ENCODE results near the gene LTA. TPM values are rescaled to one million over a fixed set of nuclear protein-coding genes. Genes with fewer than 3 reads are reported as not detected.

Gene LTA
- total RNA-seq = 100 to 1,000 TPM; 839 to 854 TPM
- 23.3 TPM for polyA plus RNA-seq

- H3K4me1 Mint-ChIP-seq = peaks cover 92 to 100% (median 99%) of the 10 kb centered on the region in 3 donors
- ChIA-PET CTCF (interaction anchor here (1.5 to 32.2 kb wide), 5 partner anchors 10 to 77 kb away, joined by 3 to 692 read pairs (median 576); partner anchors contain the start of genes ATP6V1G2, DDX39B, LST1 and LTA), POLR2A (interaction anchor here (0.7 to 1.5 kb wide), 6 partner anchors 11 to 78 kb away, joined by 3 to 8 read pairs (median 4); partner anchors contain the start of genes NCR3 and NFKBIL1)
Observed at GRCh38 chr6:31572041-31572911, at the start of gene LTA. LTA (plus strand) TSS chr6:31572289; CDS start chr6:31572743, 454 bp downstream.

GRCh38 chr6:31525553-31525931 lies 46.5 kb upstream of the LTA start:
- ChIA-PET CTCF (no interaction called here), POLR2A (interaction anchor here (0.6 kb wide), 1 partner anchor 685 kb away, joined by 8 read pairs; no protein-coding TSS in a partner anchor)
- H3K4me1 Mint-ChIP-seq = peaks cover under 1 to 4% (median 2%) of the 10 kb centered on the region in 3 donors
- no peak for DNase-seq
- Histone ChIP-seq H3K36me3 (ENCODE audit: insufficient read depth, low read length) (peaks cover 4% of the 10 kb centered on the region), H3K27me3 (ENCODE audit: insufficient read depth, low read length, poor library complexity, severe bottlenecking) (no peaks in the 10 kb centered on the region), H3K27ac (ENCODE audit: low read depth, low read length) (no peak overlapping the region), H3K4me1 (ENCODE audit: insufficient read depth, low read length) (no peaks in the 10 kb centered on the region), H3K9me3 (ENCODE audit: low read length) (no peaks in the 10 kb centered on the region), H3K4me3 (ENCODE audit: low read length) (no peak overlapping the region)
- peaks cover 3 to 17% (median 5%) of the 10 kb centered on the region in 3 donors for H3K36me3 Mint-ChIP-seq
- no peak overlapping the region for H3K4me3 Mint-ChIP-seq
- peaks cover 0 to 2% of the 10 kb centered on the region in 2 donors for H3K27me3 Mint-ChIP-seq
- H3K27ac Mint-ChIP-seq = no peak overlapping the region
- no peaks in the 10 kb centered on the region for H3K9me3 Mint-ChIP-seq

More at GRCh38 chr6:31572041-31572911, at the start of gene LTA:
- H3K27ac Mint-ChIP-seq = peak within 1 kb of the TSS; percentile 97 to 100 (median 100)
- peak within 1 kb of the TSS; percentile 79 for H3K4me3 ChIP-seq (ENCODE audit: low read length)
- H3K4me3 Mint-ChIP-seq = peak within 1 kb of the TSS; percentile 98 to 100 (median 100)
- peaks cover 0 to 29% (median 12%) of the 10 kb centered on the region in 3 donors for H3K36me3 Mint-ChIP-seq
- H3K4me1 ChIP-seq (ENCODE audit: insufficient read depth, low read length) = peaks cover 92% of the 10 kb centered on the region
- peak; percentile 64 to 84 (median 77) for DNase-seq
- H3K27ac ChIP-seq (ENCODE audit: low read depth, low read length) = peak within 1 kb of the TSS; percentile 82
- H3K36me3 ChIP-seq (ENCODE audit: insufficient read depth, low read length) = peaks cover 2% of the 10 kb centered on the region
- no peaks in the 10 kb centered on the region for H3K27me3 ChIP-seq (ENCODE audit: insufficient read depth, low read length, poor library complexity, severe bottlenecking)
- peaks cover 0 to 3% of the 10 kb centered on the region in 2 donors for H3K27me3 Mint-ChIP-seq
- no peaks in the 10 kb centered on the region for H3K9me3 ChIP-seq (ENCODE audit: low read length)
- H3K9me3 Mint-ChIP-seq = peaks cover 0 to 2% (median 0%) of the 10 kb centered on the region in 5 donors

- Mint-ChIP-seq H3K4me3 (no peak overlapping the region), H3K9me3 (no peaks in the 10 kb centered on the region), H3K27me3 (no peaks in the 10 kb centered on the region)
Observed at GRCh38 chr6:31525932-31526591, 46.0 kb upstream of the LTA start.

GRCh38 chr6:31528307-31528777 lies 43.7 kb upstream of the LTA start:
- H3K9me3 Mint-ChIP-seq = no peaks in the 10 kb centered on the region
- no peaks in the 10 kb centered on the region for H3K27me3 Mint-ChIP-seq
- H3K4me3 Mint-ChIP-seq = no peak overlapping the region
- H3K36me3 ChIP-seq (ENCODE audit: insufficient read depth, low read length) = peaks cover 25% of the 10 kb centered on the region
- no peak overlapping the region for H3K27ac ChIP-seq (ENCODE audit: low read depth, low read length)
- H3K4me1 ChIP-seq (ENCODE audit: insufficient read depth, low read length) = no peaks in the 10 kb centered on the region
- no peaks in the 10 kb centered on the region for H3K9me3 ChIP-seq (ENCODE audit: low read length)
- ChIA-PET CTCF (interaction anchor here (1.3 kb wide), 1 partner anchor 13 kb away, joined by 5 read pairs; the partner anchor contains the start of gene DDX39B), POLR2A (interaction anchor here (0.6 to 1.8 kb wide), 3 partner anchors 13 to 800 kb away, joined by 4 to 12 read pairs (median 5); partner anchors contain the start of gene DDX39B)
- H3K27ac Mint-ChIP-seq = peak overlapping the region in 4 of 8 donors; percentile 9 to 54 (median 36)
- peaks cover 5 to 42% (median 16%) of the 10 kb centered on the region in 3 donors for H3K36me3 Mint-ChIP-seq
- H3K4me1 Mint-ChIP-seq = peaks cover 11 to 18% (median 13%) of the 10 kb centered on the region in 3 donors
- no peak for DNase-seq
- H3K4me3 ChIP-seq (ENCODE audit: low read length) = no peak overlapping the region
- H3K27me3 ChIP-seq (ENCODE audit: insufficient read depth, low read length, poor library complexity, severe bottlenecking) = no peaks in the 10 kb centered on the region

More at GRCh38 chr6:31525932-31526591, 46.0 kb upstream of the LTA start:
- Histone ChIP-seq H3K27ac (ENCODE audit: low read depth, low read length) (no peak overlapping the region), H3K4me3 (ENCODE audit: low read length) (no peak overlapping the region), H3K4me1 (ENCODE audit: insufficient read depth, low read length) (no peaks in the 10 kb centered on the region), H3K27me3 (ENCODE audit: insufficient read depth, low read length, poor library complexity, severe bottlenecking) (no peaks in the 10 kb centered on the region), H3K36me3 (ENCODE audit: insufficient read depth, low read length) (peaks cover 10% of the 10 kb centered on the region), H3K9me3 (ENCODE audit: low read length) (no peaks in the 10 kb centered on the region)
- ChIA-PET CTCF (no interaction called here), POLR2A (no interaction called here)
- peaks cover 3 to 7% (median 5%) of the 10 kb centered on the region in 3 donors for H3K4me1 Mint-ChIP-seq
- peak overlapping the region in 2 of 8 donors; percentile 26 to 78 for H3K27ac Mint-ChIP-seq
- H3K36me3 Mint-ChIP-seq = peaks cover 5 to 22% (median 10%) of the 10 kb centered on the region in 3 donors
- DNase-seq = no peak

- Histone ChIP-seq H3K27ac (ENCODE audit: low read depth, low read length) (no peak within 1 kb of the TSS), H3K4me1 (ENCODE audit: insufficient read depth, low read length) (no peaks in the 10 kb centered on the region), H3K4me3 (ENCODE audit: low read length) (no peak within 1 kb of the TSS), H3K9me3 (ENCODE audit: low read length) (no peaks in the 10 kb centered on the region), H3K36me3 (ENCODE audit: insufficient read depth, low read length) (peaks cover 31% of the 10 kb centered on the region), H3K27me3 (ENCODE audit: insufficient read depth, low read length, poor library complexity, severe bottlenecking) (no peaks in the 10 kb centered on the region)
- peaks cover 12 to 21% (median 18%) of the 10 kb centered on the region in 3 donors for H3K4me1 Mint-ChIP-seq
- no peak for DNase-seq
- CTCF ChIA-PET = interaction anchor here (0.8 to 1.3 kb wide), 2 partner anchors 12 to 32 kb away, joined by 3 to 5 read pairs; partner anchors contain the start of gene DDX39B
- POLR2A ChIA-PET = interaction anchor here (1.8 kb wide), 1 partner anchor 12 kb away, joined by 12 read pairs; the partner anchor contains the start of gene DDX39B
- H3K27ac Mint-ChIP-seq = peak within 1 kb of the TSS in 4 of 8 donors; percentile 9 to 54 (median 36)
- H3K9me3 Mint-ChIP-seq = no peaks in the 10 kb centered on the region
- H3K4me3 Mint-ChIP-seq = no peak within 1 kb of the TSS
- H3K27me3 Mint-ChIP-seq = no peaks in the 10 kb centered on the region
- H3K36me3 Mint-ChIP-seq = peaks cover 5 to 47% (median 16%) of the 10 kb centered on the region in 3 donors
Observed at GRCh38 chr6:31528821-31529328, 43.2 kb upstream of the LTA start, which contains the start of gene MCCD1. MCCD1 (plus strand) TSS chr6:31528962; CDS start chr6:31529015, 53 bp downstream.

GRCh38 chr6:31529329-31530150 lies 42.5 kb upstream of the LTA start:
- CTCF ChIA-PET = interaction anchor here (0.8 kb wide), 1 partner anchor 33 kb away, joined by 3 read pairs; no protein-coding TSS in a partner anchor
- H3K4me1 Mint-ChIP-seq = peaks cover 14 to 23% (median 21%) of the 10 kb centered on the region in 3 donors
- no peak overlapping the region for H3K27ac ChIP-seq (ENCODE audit: low read depth, low read length)
- H3K27ac Mint-ChIP-seq = peak overlapping the region in 4 of 8 donors; percentile 18 to 72 (median 48)
- no peak overlapping the region for H3K4me3 ChIP-seq (ENCODE audit: low read length)
- no peaks in the 10 kb centered on the region for H3K27me3 ChIP-seq (ENCODE audit: insufficient read depth, low read length, poor library complexity, severe bottlenecking)
- no peak overlapping the region for H3K4me3 Mint-ChIP-seq
- H3K4me1 ChIP-seq (ENCODE audit: insufficient read depth, low read length) = no peaks in the 10 kb centered on the region
- peaks cover 5 to 54% (median 16%) of the 10 kb centered on the region in 3 donors for H3K36me3 Mint-ChIP-seq
- H3K36me3 ChIP-seq (ENCODE audit: insufficient read depth, low read length) = peaks cover 37% of the 10 kb centered on the region
- no peaks in the 10 kb centered on the region for H3K9me3 Mint-ChIP-seq
- H3K27me3 Mint-ChIP-seq = no peaks in the 10 kb centered on the region
- H3K9me3 ChIP-seq (ENCODE audit: low read length) = no peaks in the 10 kb centered on the region
- POLR2A ChIA-PET = interaction anchor here (1.8 kb wide), 1 partner anchor 12 kb away, joined by 12 read pairs; the partner anchor contains the start of gene DDX39B
- DNase-seq = no peak
